Mesothelial cell of epicardium (in vitro differentiated cells): ENCODE measurements around the gene ZBTB42. TPM values are rescaled to one million over a fixed set of nuclear protein-coding genes. Genes with fewer than 3 reads are reported as not detected.

Experiments
- DNase-seq, 2 experiments: peaks; one replicate each; pipeline ENCODE4 v3.0.0; 2021; ENCODE audit warnings: low spot score in 2 of 2; ENCODE audit not compliant: unreplicated experiment in 2 of 2
- H3K27ac Mint-ChIP-seq: 2 replicates; pipeline ENCODE4 v1.8.0; 2021; ENCODE audit warnings: mixed read lengths
- H3K27me3 Mint-ChIP-seq: 2 replicates; pipeline ENCODE4 v1.8.0; 2021; ENCODE audit warnings: low read depth, mixed read lengths
- H3K36me3 Mint-ChIP-seq: 2 replicates; pipeline ENCODE4 v1.8.0; 2021; ENCODE audit warnings: mixed read lengths
- H3K4me1 Mint-ChIP-seq: 2 replicates; pipeline ENCODE4 v1.8.0; 2021; ENCODE audit warnings: mixed read lengths
- H3K4me3 Mint-ChIP-seq: 2 replicates; pipeline ENCODE4 v1.8.0; 2021; ENCODE audit warnings: mild to moderate bottlenecking, moderate library complexity, mixed read lengths
- H3K9me3 Mint-ChIP-seq: 2 replicates; pipeline ENCODE4 v1.8.0; 2021; ENCODE audit warnings: mixed read lengths
- total RNA-seq: library from RNA; stranded (reverse); gene quantifications from 3 replicates; pipeline ENCODE4 v1.2.1, GENCODE V29; 2021
- TF ChIP-seq, protein P1 (sequence below): fragments of 200-600 bp; sonication (generic); IDR thresholded peaks from one replicate; pipeline ENCODE4 v1.5.0; 2021; ENCODE audit warnings: antibody characterized with exemption; ENCODE audit not compliant: unreplicated experiment

Gene ZBTB42
- total RNA-seq, 1 donor from 2014 or later, result 6.2 TPM

- peak overlapping the region; percentile 90 for H3K4me3 Mint-ChIP-seq
- H3K9me3 Mint-ChIP-seq, result no peaks in the 10 kb centered on the region
- H3K36me3 Mint-ChIP-seq, result peaks cover 5% of the 10 kb centered on the region
- peak overlapping the region; percentile 98 for H3K27ac Mint-ChIP-seq
- no peak for DNase-seq
- H3K4me1 Mint-ChIP-seq, result peaks cover 24% of the 10 kb centered on the region
- H3K27me3 Mint-ChIP-seq, result no peaks in the 10 kb centered on the region
- TF ChIP-seq, protein P1, sequence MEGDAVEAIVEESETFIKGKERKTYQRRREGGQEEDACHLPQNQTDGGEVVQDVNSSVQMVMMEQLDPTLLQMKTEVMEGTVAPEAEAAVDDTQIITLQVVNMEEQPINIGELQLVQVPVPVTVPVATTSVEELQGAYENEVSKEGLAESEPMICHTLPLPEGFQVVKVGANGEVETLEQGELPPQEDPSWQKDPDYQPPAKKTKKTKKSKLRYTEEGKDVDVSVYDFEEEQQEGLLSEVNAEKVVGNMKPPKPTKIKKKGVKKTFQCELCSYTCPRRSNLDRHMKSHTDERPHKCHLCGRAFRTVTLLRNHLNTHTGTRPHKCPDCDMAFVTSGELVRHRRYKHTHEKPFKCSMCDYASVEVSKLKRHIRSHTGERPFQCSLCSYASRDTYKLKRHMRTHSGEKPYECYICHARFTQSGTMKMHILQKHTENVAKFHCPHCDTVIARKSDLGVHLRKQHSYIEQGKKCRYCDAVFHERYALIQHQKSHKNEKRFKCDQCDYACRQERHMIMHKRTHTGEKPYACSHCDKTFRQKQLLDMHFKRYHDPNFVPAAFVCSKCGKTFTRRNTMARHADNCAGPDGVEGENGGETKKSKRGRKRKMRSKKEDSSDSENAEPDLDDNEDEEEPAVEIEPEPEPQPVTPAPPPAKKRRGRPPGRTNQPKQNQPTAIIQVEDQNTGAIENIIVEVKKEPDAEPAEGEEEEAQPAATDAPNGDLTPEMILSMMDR, result no peak
Observed at GRCh38 chr14:104816616-104816884, 15.6 kb downstream of the ZBTB42 start.

DNA sequence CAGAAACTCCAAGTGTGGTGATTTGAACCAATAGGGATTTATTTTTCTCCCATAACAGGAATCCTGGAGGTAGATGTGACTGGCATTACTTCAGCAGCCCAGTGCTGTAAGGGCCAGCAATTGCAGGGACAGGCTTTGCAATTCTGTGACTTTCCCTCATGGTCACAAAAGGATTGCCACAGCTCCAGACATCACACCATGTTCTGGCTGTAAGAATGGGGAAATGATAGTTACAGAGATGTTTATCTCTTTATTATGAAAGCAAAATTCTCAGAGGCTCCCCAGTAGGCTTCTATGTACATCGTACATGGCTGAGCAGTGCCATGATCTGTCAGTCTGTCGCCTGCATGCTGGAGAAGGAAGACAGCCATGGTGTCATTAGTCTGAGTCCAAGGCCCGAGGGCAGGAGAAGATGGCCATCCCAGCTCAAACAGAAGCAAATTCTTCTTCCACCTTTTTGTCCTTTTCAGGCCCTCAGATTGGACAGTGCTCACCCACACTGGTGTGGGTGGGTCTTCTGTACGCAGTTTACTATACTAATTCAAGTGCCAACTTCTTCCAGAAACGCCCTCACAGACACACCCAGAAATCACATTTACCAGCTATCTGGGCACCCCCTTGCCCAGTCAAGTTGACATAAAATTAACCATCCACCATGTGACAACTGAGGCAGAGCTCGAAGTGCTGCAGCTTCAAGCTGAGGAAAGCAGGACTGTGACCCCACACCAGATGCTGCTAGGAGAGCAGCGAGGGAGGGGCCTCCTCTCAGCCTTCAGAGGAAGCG lies 17.2 kb downstream of the ZBTB42 start:
- TF ChIP-seq, protein P1, result no peak
- no peak overlapping the region for H3K4me3 Mint-ChIP-seq
- H3K27ac Mint-ChIP-seq, result no peak overlapping the region
- peaks cover 5% of the 10 kb centered on the region for H3K36me3 Mint-ChIP-seq
- H3K27me3 Mint-ChIP-seq, result no peaks in the 10 kb centered on the region
- no peaks in the 10 kb centered on the region for H3K9me3 Mint-ChIP-seq
- no peak for DNase-seq
- H3K4me1 Mint-ChIP-seq, result peaks cover 24% of the 10 kb centered on the region

DNA sequence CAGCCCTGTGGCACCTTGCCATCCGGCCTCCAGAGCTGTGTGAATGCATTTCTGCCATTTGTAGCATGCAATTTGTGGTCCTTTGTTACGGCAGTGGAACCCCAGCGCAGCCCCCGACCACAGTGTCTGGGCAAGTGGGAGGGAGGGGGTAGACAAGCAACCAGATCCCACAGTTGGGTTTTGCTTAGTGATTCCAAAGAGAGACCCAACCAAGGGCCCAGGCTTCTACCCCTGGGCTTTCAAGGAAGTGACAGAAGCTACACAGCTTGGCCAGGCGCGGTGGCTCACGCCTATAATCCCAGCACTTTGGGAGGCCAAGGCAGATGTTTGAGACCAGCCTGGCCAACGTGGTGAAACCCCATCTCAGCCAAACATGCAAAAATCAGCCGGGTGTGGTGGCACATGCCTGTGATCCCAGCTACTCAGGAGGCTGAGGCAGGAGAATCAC lies 17.8 kb downstream of the ZBTB42 start:
- Mint-ChIP-seq H3K9me3 (no peaks in the 10 kb centered on the region), H3K4me1 (peaks cover 23% of the 10 kb centered on the region), H3K27me3 (peaks cover 1% of the 10 kb centered on the region), H3K36me3 (peaks cover 5% of the 10 kb centered on the region), H3K4me3 (no peak overlapping the region), H3K27ac (no peak overlapping the region)
- TF ChIP-seq, protein P1, result no peak
- no peak for DNase-seq

DNA sequence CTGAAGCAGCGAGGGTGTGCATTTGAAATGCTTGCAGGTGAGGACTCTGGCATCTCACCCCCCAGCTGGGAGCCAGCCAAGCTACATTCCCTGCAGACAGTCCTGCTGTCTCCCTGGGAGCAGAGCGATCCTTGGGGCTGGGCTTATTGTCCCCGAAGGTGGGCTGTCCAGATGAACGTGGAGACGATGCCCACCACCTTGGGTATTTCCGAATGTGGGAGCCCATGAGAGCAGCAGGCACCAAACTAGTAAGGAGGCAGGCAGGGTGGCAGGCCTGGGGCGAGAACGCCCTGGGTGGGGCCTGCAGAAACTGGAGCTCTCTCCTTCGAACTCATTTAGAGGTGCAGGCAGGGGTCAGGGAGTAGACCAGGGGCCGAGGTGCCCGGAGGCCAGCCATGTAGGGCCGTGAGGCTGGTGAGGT lies 18.5 kb downstream of the ZBTB42 start:
- TF ChIP-seq, protein P1, result no peak
- peaks cover 2% of the 10 kb centered on the region for H3K9me3 Mint-ChIP-seq
- no peak overlapping the region for H3K4me3 Mint-ChIP-seq
- no peak for DNase-seq
- H3K27me3 Mint-ChIP-seq, result peaks cover 5% of the 10 kb centered on the region
- H3K27ac Mint-ChIP-seq, result no peak overlapping the region
- H3K4me1 Mint-ChIP-seq, result peaks cover 19% of the 10 kb centered on the region
- H3K36me3 Mint-ChIP-seq, result peaks cover 5% of the 10 kb centered on the region

- Mint-ChIP-seq H3K9me3 (peaks cover 7% of the 10 kb centered on the region), H3K36me3 (peaks cover 5% of the 10 kb centered on the region), H3K27ac (no peak overlapping the region), H3K4me1 (peaks cover 18% of the 10 kb centered on the region), H3K4me3 (no peak overlapping the region), H3K27me3 (peaks cover 19% of the 10 kb centered on the region)
- peak in 1 of 2 experiments; percentile 50 for DNase-seq
- TF ChIP-seq, protein P1, result no peak
Observed at GRCh38 chr14:104820669-104821228, 19.8 kb downstream of the ZBTB42 start.
